Cortex of kidney (tissue), 1 donor: ENCODE results near the gene CDK11B.
"Not testable (repeated sequence)": the region's sequence is repeated elsewhere in the genome, so short reads cannot be mapped to it uniquely, and the experiment has no call there.

Source experiments
- DNase-seq: peaks from one replicate; lab custom pipeline; 2025; lab: John Stamatoyannopoulos, UW

Gene CDK11B

GRCh38 chr1:1662392-1662791, 3.6 kb upstream of the CDK11B start:
- DNase-seq: not testable (repeated sequence)

DNA sequence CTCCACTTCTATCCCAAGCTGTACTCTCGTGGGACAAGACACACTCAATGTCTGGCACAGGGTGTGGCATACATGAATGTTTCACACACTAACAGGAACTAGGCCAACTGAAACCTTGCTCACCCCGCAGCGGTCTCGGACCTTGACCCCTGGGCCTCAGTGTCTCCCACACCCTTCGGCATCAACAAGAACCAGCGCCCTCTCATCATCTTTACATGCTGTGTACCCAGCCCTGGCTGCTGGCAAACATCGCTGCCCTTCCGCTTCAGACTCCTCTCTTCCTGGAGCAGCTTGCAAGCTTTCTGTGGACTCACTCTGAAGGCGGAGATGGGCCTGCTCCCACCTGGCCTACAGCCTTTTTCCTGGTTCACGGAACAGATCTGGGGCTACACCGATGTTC, 10.5 kb downstream of the CDK11B start:
- DNase-seq: not testable (repeated sequence)

DNA sequence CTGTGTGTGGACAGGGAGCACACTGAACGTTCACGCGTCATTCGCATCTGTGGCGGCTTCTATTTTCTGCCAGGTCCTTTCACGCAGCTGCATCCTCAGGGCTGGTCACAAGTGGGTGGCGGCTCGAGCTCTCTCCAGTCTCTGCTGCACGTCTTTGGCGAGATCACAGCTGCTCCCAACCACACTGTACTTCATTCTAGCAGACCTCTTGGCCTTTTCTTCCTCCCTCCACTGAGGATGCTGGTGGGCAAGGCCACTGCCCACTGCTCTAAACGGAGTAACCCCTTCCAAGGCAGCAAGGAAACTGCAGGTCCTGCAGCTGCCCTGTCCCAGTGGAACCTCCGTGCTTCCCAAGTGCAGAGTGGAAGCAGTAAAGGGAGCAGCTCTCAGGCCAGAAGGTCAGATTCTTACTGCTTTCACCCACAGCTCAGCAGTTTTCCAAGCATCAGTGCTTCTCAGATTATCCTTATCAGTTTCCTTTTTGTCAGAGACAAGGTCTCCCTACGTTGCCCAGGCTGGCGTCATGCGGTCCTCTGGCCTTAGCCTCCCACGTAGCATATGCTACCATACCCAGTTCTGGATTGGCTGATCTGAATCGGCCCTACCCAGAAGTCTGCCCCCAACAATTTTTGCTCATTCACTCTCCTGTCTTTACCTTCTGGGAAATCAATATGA, 11.1 kb downstream of the CDK11B start:
- DNase-seq: not testable (repeated sequence)

GRCh38 chr1:1646326-1646725, 12.5 kb downstream of the CDK11B start:
- not testable (repeated sequence) for DNase-seq

- not testable (repeated sequence) for DNase-seq
These were observed 17.9 kb downstream of the CDK11B start for GRCh38 chr1:1640711-1641461.

DNA sequence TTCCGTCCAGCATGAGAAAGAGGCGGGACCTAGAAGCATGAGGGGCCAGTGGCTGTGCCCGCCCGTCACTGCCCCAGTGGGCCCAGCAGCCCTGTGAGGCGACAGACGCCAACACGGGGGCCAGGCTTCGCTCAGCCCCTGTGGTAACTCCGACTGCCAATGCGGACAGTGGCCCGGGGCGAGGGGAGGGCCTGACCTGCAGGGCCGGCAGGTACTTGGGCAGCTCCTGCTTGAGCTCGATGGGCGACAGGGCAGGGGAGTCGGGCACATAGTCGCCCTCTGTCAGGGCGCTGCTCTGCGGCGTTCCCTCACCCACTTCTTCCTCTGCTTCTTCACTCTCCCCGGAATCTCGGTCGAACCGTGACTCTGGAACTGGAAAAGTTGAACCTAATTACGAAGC, 18.7 kb downstream of the CDK11B start:
- not testable (repeated sequence) for DNase-seq

DNA sequence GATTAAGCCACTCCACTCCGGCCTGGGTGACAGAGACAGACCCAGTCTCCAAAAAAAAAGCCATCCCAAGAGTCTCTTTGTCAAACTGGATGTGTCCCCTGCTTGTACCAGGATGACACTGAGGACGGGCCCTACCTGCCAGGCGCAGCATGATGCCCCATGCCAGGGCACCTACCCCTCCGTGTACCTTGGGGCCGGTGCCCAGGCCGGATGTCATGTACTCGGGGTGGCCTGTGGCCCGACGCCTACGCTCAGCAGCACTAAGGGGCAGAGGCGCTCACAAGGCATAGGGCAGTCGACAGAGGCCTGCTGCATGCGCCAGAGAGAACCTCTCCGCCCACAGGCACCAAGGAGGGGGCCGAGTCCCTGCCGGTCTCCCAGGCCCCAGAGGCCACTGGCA, 19.4 kb downstream of the CDK11B start:
- DNase-seq: not testable (repeated sequence)

DNA sequence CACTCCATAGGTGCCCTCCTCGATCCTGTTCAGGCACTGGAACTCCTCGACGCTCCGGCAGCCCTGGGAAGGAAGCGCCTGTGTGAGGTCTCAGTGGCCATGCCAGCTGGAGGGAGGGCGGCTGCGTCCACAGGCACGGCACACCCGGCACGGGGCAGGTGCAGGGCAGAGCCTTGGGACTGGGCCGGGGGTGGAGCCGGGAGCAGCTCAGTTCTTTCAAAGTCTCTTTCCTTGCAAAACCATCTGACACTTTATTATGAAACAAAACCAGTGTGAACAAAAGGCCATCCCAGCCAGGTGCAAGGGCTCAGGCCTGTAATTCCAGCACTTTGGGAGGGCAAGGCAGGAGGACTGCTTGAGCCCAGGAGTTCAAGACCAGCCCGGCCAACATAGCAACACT, 20.3 kb downstream of the CDK11B start:
- DNase-seq: not testable (repeated sequence)

GRCh38 chr1:1637479-1637875, 21.3 kb downstream of the CDK11B start:
- not testable (repeated sequence) for DNase-seq

- DNase-seq: not testable (repeated sequence)
These were observed 22.0 kb downstream of the CDK11B start for GRCh38 chr1:1636621-1637478.

DNA sequence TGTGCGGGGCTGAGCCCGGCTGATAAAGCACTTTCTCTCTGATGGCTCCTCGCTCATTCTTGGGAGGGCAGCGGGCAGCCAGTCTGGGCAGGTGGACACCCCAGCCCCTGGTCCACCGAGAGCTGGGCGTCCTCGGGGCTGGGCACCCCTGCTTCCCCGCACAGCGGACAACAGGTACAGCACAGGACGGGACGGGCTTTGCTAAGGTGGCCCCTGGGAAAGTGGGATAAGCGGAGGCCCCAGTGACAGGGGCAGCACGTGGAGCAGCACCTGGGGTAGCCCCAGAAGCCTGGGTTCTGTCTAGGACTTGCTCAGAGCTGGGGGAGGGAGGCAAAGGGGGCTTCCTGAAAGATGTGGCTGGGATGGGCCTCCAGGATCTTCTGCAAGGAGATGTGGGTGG, 24.2 kb downstream of the CDK11B start:
- DNase-seq: not testable (repeated sequence)

- not testable (repeated sequence) for DNase-seq
These were observed 25.4 kb downstream of the CDK11B start for GRCh38 chr1:1633409-1633808.

DNA sequence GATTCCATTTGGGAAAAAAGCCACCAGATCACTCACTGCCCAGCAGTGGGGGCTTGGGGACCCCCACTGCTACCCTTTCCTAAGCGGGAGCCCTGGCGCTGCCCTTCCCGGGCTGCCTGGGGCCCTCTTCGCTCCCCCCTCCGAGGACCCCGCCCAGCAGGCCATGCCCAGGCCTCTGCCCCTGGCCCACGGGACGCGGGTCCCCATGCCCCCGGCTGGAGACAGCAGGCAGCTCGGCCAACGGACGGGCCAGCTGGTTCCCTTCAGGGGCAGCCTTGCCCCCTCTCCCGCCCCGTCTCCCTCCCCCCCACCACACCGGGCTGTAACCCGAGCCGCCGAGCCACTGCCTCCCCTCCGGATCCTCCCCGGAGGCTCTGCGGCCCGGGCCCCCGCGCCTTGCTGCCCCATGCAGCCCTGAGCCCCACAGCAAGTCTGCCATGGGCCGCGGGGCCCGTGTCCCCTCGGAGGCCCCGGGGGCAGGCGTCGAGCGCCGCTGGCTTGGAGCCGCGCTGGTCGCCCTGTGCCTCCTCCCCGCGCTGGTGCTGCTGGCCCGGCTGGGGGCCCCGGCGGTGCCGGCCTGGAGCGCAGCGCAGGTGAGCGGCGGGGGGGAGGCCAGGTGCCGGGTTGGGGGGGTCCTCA, 26.9 kb downstream of the CDK11B start, which contains the start of gene MMP23B:
Gene MMP23B, plus strand, starts transcription at position 392 of the 639 bp plus-strand sequence. Its CDS starts 46 bp downstream, at position 438.
- DNase-seq: no peak

- DNase-seq: no peak
These were observed 27.6 kb downstream of the CDK11B start for GRCh38 chr1:1630965-1631781.

DNA sequence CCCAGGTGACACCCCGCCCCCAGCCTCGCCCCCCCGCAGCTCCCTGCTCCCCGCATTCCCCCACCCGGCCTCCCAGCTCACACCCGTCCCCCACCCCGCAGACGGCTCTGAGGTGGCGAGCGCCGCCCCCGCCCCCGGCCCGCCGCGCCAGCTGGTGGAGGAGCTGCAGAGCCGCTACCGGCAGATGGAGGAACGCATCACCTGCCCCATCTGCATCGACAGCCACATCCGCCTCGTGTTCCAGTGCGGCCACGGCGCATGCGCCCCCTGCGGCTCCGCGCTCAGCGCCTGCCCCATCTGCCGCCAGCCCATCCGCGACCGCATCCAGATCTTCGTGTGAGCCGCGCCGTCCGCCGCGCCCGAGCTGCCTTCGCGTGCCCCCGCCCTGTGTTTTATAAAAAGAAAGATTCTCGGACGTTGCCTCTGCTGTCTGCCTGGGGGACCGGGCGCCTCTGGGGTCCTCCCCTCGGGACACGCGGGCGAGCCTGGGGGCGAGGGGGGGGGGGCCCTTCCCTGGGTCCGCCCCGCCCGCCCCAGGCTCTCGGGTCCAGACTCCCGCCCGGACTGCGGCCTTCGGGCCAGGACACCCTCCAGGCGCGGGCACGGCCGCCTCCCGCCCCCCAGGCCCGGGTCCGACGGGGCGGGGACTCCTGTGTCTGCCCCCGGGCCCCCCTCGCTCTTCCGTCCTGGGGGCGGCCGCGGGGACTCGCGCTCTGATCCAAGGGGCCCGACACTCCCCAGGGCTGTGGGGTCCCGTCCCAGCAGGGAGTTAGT, 28.4 kb downstream of the CDK11B start:
- DNase-seq: no peak

DNA sequence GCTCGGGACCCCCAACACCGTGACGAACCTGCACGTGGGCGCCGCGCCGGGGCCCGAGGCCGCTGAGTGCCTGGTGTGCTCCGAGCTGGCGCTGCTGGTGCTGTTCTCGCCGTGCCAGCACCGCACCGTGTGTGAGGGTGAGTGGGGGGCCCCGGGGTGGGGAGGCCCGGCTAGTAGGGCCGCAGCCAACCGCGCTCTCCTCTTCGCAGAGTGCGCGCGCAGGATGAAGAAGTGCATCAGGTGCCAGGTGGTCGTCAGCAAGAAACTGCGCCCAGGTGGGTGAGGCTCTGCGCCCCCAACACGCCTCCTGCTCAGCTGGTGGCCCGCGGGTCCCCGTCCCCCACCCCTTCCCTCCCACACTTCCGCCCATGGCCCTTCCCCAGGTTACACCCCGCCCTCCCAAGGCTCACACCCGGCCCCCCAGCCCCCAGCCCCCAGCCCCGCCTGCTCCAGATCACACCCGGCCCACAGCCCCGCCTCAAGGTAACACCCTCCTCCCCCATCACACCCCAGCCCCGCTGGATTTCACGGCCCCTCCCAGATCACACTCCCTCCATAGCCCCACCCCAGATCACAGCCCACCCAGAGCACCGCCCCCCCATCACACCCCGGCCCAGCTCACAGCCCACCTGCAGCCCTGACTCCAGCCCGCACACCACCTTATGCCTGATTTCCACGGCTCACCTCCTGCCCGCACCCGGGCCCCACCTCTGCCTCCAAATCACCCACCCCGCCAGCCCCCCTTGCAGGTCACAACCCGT, 29.2 kb downstream of the CDK11B start:
- DNase-seq: no peak

DNA sequence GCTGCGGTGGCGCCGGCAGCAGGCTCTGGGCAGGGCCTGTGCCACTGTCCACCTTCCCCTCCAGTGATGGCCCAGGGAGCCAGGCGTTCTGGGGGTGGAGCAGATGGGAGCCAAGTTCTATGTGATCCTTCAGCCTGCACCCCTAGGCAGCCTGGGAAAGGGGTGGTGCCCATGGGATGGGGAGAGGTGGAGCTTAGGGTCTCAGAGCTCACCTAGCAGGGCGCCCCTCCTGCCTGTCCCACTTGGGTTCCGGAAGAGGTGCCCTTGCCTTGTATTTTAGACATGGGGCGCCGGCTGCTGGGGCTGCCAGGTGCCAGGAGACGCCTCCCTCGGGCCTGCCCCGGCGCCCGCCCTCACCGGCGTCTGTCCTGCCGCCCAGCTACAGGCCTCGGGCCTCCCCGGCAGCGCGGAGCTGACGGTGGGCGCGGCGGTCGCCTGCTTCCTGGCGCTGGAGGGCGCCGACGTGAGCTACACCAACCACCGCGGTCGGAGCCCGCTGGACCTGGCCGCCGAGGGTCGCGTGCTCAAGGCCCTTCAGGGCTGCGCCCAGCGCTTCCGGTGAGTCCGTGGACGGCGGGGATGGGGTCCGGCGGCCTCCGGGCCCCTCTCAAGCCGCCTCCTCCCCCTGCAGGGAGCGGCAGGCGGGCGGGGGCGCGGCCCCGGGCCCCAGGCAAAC, 29.9 kb downstream of the CDK11B start:
- no peak for DNase-seq

DNA sequence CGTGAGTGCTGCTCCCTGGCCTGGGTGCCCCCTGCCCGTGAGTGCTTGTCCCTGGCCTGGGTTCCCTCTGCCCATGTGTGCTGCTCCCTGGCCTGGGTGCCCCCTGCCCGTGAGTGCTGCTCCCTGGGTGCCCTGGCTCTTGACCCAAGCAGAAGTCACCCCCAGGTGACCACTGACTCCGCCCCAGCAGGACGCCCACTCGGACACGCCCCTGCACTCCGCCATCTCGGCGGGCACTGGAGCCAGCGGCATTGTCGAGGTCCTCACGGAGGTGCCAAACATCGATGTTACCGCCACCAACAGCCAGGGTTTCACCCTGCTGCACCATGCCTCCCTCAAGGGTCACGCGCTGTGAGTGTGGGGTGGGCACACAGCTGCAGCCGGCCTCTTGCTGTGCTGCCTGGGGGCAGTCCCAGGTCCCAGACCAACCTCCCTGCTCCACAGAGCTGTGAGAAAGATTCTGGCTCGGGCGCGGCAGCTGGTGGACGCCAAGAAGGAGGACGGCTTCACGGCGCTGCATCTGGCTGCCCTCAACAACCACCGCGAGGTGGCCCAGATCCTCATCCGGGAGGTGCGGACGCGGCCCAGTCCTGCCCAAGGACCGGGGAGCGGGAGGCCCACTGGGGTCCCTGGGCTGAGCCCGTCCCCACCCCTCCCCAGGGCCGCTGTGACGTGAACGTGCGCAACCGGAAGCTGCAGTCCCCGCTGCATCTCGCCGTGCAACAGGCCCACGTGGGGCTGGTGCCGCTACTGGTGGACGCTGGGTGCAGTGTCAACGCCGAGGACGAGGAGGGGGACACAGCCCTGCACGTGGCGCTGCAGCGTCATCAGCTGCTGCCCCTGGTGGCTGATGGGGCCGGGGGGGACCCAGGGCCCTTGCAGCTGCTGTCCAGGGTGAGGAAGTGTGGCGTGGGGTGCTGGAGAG, 30.7 kb downstream of the CDK11B start:
- DNase-seq: no peak
